ENCODE measurements around the gene VANGL1. TPM values are rescaled to one million over a fixed set of nuclear protein-coding genes. Genes with fewer than 3 reads are reported as not detected.

VANGL1 gene
- total RNA-seq, 1 experiment from 2014 or later = 13.6 TPM

DNA sequence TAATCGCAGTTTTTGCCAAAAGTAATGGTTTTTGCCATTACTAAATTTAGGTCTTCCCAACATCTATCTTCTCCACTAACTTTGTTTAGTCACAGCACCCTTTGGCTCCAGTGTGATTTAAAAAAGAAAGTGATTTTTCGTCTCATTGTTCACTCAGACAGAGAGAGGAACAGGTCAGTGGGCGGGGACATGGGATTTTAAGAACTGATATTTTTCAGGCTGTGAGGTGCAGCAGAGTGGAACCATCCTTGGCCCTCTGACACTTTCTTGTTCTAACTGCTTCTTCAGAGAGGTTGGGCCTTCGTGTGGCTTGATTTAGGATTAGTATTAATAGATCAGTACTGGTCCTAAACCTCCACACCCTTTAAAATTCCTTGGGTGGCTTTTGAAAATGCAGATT, 88.0 kb downstream of the VANGL1 start:
- Histone ChIP-seq H4K8ac (replicated peaks; ENCODE audit: insufficient read length, low read depth, low read length) (no peak overlapping the region), H3K18ac (ENCODE audit: insufficient read length, low read depth, low read length) (no peak overlapping the region), H2AFZ (ENCODE audit: low read length) (no peak overlapping the region), H2BK12ac (ENCODE audit: insufficient read length, low read depth, low read length) (no peak overlapping the region), H3K23me2 (ENCODE audit: insufficient read length, low read depth, low read length, poor library complexity, severe bottlenecking) (no peaks in the 10 kb centered on the region), H2BK15ac (ENCODE audit: low read depth, low read length) (no peak overlapping the region), H3K23ac (ENCODE audit: insufficient read length, low read depth, low read length) (no peak overlapping the region), H3K79me1 (ENCODE audit: insufficient read depth, low read depth, low read length, poor library complexity, severe bottlenecking) (no peaks in the 10 kb centered on the region), H3K56ac (ENCODE audit: insufficient read length, low read depth, low read length) (no peak overlapping the region), H3K79me2 (ENCODE audit: insufficient read depth, low read length) (no peaks in the 10 kb centered on the region), H2AK5ac (ENCODE audit: insufficient read length, low read length) (no peak overlapping the region), H3K4me1 (ENCODE audit: insufficient read depth, low read length) (no peaks in the 10 kb centered on the region), H3K27me3 (ENCODE audit: insufficient read depth, low read length) (no peaks in the 10 kb centered on the region), H3K4me2 (ENCODE audit: insufficient read depth, insufficient read length, low read length) (no peak overlapping the region), H4K20me1 (ENCODE audit: control insufficient read depth, insufficient read depth, insufficient read length) (no peaks in the 10 kb centered on the region), H4K5ac (ENCODE audit: insufficient read length, low read depth, low read length) (no peak overlapping the region), H3T11ph (ENCODE audit: low read length) (no peak overlapping the region), H2BK20ac (ENCODE audit: low read depth, low read length, poor library complexity, severe bottlenecking) (no peak overlapping the region), H3K4ac (ENCODE audit: low read depth, low read length) (no peak overlapping the region), H2BK120ac (ENCODE audit: low read depth, low read length, poor library complexity, severe bottlenecking) (no peak overlapping the region), H2BK5ac (ENCODE audit: insufficient read length, low read length) (no peak overlapping the region), H3K9me3 (ENCODE audit: control insufficient read depth, low read depth, low read length) (no peaks in the 10 kb centered on the region), H4K91ac (ENCODE audit: insufficient read length, low read depth, low read length) (no peak overlapping the region), H3K14ac (ENCODE audit: insufficient read depth, low read length) (no peak overlapping the region), H3K9ac (ENCODE audit: extremely low read depth, insufficient read length, low read length) (no peak overlapping the region), H3K27ac (ENCODE audit: insufficient read length, low read depth, low read length) (no peak overlapping the region)
- Mint-ChIP-seq H3K4me3 (no peak overlapping the region), H3K9me3 (no peaks in the 10 kb centered on the region), H3K4me1 (peaks cover 8 to 9% of the 10 kb centered on the region in 2 experiments), H3K36me3 (ENCODE audit: insufficient read depth in 1 of 3, low read depth in 3 of 3) (no peaks in the 10 kb centered on the region), H3K27ac (no peak overlapping the region), H3K27me3 (ENCODE audit: low read depth) (no peaks in the 10 kb centered on the region)
- WGBS (ENCODE audit: extremely low coverage, insufficient read length, low lambda C conversion rate) = no CpG with 5 or more reads among the region's 4 CpGs
- TF ChIP-seq, protein P1, sequence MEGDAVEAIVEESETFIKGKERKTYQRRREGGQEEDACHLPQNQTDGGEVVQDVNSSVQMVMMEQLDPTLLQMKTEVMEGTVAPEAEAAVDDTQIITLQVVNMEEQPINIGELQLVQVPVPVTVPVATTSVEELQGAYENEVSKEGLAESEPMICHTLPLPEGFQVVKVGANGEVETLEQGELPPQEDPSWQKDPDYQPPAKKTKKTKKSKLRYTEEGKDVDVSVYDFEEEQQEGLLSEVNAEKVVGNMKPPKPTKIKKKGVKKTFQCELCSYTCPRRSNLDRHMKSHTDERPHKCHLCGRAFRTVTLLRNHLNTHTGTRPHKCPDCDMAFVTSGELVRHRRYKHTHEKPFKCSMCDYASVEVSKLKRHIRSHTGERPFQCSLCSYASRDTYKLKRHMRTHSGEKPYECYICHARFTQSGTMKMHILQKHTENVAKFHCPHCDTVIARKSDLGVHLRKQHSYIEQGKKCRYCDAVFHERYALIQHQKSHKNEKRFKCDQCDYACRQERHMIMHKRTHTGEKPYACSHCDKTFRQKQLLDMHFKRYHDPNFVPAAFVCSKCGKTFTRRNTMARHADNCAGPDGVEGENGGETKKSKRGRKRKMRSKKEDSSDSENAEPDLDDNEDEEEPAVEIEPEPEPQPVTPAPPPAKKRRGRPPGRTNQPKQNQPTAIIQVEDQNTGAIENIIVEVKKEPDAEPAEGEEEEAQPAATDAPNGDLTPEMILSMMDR (conservative IDR thresholded peaks at IDR 0.05) = no peak
- no peak for DNase-seq

Measured in H9 (cell line).